Measurements from ENCODE around the gene GABRD.

- no peak for TF ChIP-seq HSF1 (IDR thresholded peaks at IDR 0.05; ENCODE audit: low read depth, low read length)
- TF ChIP-seq CBX5 (IDR thresholded peaks at IDR 0.05; ENCODE audit: low read depth): no peak
Observed at GRCh38 chr1:2067393-2067792, 48.2 kb downstream of the GABRD start.

Data from GM12878 (cell line).